ES-I3 (cell line): Measurements from ENCODE around the gene SEC14L5.
"Not testable (repeated sequence)": the region's sequence is repeated elsewhere in the genome, so short reads cannot be mapped to it uniquely, and the experiment has no call there.

Experiments used
- H3K36me3 ChIP-seq: 2 replicates; pipeline ENCODE4 v1.6.1; 2013; ENCODE audit warnings: mild to moderate bottlenecking, low read length, control low read depth, moderate library complexity; ENCODE audit not compliant: insufficient read depth
- H3K4me1 ChIP-seq: 2 replicates; pipeline ENCODE4 v1.6.1; 2013; ENCODE audit warnings: mild to moderate bottlenecking, control low read depth, low read length; ENCODE audit not compliant: insufficient read depth
- H3K9ac ChIP-seq: 2 replicates; pipeline ENCODE4 v1.6.1; 2013; ENCODE audit warnings: low read depth, mild to moderate bottlenecking, low read length, moderate library complexity
- H3K9me3 ChIP-seq: 2 replicates; pipeline ENCODE4 v1.6.1; 2013; ENCODE audit warnings: mild to moderate bottlenecking, low read length, moderate library complexity; ENCODE audit not compliant: control insufficient read depth, insufficient read depth

The SEC14L5 gene

DNA sequence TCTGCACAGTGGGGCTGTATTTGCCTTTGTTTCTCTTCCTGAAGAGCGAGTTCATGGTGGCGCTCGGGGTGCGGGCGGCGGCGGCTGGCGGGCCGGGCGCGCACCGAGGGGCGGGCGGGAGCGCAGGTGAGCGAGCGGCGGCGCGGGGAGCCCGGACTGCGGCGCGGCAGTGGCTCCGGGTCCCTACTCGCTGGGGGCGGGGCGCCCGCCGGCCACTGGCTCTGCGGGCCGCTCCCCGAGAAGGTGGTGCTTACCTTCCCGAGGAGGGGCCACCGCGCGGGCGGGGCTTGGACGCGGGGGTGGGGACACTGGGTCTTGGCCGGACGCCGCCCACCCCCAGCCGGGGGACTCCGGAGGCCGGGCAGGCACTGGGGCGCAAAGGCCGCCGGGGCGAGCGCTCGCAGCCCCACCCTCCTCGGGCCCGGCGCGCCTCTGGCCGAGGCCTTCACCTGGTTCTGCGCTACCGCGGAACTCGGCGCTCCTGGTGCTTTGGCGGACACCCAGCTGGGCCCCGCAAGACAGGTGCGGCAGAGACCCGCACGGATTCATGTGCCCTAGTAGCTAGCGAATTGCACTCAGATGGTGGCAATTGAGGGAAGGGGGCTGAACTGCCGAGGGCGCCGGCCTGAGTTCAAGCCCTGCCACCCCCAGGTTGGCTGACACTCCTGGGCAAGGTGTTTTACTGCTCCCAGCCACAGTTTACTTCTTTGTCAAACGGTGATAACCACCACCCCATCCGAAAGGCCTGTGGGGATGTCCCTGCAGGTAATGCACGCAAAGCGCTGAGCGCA lies 20.9 kb upstream of the SEC14L5 start, which contains the start of gene PPL:
Gene PPL (minus strand): TSS at position 158 of the 791 bp plus-strand sequence. CDS start 103 bp downstream, at position 55.
- H3K4me1 ChIP-seq, result peaks cover 14% of the 10 kb centered on the region
- peak within 1 kb of the TSS; percentile 68 for H3K9ac ChIP-seq
- H3K36me3 ChIP-seq, result no peaks in the 10 kb centered on the region; the same call in 1 of the 2 replicates
- H3K9me3 ChIP-seq, result no peaks in the 10 kb centered on the region

DNA sequence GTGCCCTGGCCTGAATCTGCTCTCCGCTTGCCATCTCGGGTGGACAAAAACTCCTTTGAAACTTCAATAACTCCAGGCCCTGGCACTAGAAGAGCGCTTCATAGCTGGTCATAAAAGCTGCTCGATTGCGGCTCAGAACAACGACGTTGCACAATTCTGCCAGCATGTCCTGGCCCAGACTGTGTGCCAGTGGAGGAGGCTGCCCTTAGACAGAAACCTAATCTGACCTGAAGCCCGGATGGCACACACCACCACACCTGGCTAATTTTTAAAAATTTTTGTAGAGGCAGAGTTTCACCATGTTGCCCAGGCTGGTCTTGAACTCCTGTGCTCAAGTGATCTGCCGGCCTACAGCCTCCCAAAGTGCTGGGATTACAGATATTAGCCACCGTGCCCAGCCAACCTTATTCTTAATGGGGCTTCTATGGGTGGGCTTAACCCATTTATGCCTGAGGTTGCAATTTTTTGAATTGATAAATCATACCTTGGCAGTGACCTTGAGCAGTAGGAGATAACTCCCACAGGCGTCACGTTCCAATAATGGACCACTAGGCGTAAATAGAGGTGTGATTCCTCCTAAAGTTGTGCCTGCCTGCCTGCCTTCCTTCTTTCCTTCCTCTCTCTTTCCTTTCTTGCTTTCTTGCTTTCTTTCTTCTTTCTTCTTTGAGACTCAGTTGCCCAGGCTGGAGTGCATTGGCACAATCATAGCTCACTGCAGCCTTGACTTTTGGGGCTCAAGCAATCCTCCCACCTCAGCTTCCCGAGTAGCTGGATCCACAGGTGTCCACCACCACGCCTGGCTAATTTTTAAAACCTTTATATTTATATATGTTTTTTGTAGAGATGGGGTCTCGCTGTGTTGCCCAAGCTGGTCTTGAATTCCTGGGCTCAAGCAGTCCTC lies 20.1 kb upstream of the SEC14L5 start:
- no peaks in the 10 kb centered on the region; the same call in 1 of the 2 replicates for H3K36me3 ChIP-seq
- H3K4me1 ChIP-seq, result peaks cover 19% of the 10 kb centered on the region
- no peaks in the 10 kb centered on the region for H3K9me3 ChIP-seq
- peak overlapping the region; percentile 48; the same call in 1 of the 2 replicates for H3K9ac ChIP-seq

DNA sequence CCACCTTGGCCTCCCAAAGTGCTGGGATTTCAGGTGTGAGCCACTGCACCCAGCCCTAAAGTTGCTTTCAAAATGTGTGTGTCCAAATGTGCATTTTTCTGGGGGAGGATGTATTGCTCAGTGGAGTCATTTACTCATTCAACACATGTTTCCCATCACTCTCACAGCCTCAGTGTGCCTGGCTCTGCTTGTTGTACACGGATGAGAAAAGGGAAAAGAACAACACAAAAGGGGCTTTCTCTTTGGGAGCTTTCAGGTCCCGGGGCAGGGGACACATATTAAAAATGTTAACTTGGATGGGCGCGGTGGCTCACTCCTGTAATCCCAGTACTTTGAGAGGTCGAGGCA lies 19.5 kb upstream of the SEC14L5 start:
- no peak overlapping the region for H3K9ac ChIP-seq
- peaks cover 22% of the 10 kb centered on the region for H3K4me1 ChIP-seq
- no peaks in the 10 kb centered on the region for H3K36me3 ChIP-seq
- no peaks in the 10 kb centered on the region for H3K9me3 ChIP-seq

DNA sequence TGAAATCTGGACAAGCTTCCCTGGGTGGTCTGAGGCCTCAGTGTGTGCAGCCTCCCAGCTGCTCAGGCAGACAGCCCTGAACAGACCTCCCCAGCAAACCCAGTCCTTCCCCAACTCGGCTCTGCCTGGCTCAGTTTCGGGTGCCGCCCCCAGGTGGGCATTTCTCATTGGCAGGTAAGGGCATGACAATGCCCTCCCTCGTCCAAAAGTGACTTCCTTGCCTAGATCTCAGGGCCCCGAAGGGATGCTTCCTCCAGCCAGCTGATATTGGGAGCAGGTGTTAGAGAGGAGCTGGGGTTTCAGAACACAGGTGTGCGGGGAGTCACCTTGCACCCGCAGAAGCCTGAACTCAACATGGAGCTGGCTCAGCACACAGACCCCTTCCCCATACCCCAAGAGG lies 17.4 kb upstream of the SEC14L5 start:
- Histone ChIP-seq H3K9ac (no peak overlapping the region), H3K9me3 (no peaks in the 10 kb centered on the region), H3K36me3 (no peaks in the 10 kb centered on the region), H3K4me1 (peaks cover 39% of the 10 kb centered on the region)

DNA sequence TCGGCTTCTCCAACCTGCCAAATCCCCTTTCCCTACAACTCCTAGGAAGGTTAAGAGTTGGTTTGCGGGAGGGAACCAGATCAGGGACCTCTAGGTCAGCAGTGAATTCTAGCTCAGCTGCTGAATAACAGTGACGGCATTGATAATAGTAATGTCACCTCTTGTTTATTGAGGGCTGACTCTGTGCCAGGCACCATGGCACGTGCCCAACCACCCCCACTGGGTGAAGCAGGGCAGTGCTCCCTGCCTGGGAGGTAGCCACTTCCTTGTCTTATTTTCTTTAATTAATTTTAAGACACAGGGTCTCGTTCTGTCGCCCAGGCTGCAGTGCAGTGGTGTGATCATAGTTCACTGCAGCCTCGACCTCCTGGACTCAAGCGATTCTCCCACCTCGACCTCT lies 15.6 kb upstream of the SEC14L5 start:
- no peaks in the 10 kb centered on the region for H3K36me3 ChIP-seq
- H3K4me1 ChIP-seq, result peaks cover 43% of the 10 kb centered on the region
- H3K9ac ChIP-seq, result no peak overlapping the region
- no peaks in the 10 kb centered on the region for H3K9me3 ChIP-seq

DNA sequence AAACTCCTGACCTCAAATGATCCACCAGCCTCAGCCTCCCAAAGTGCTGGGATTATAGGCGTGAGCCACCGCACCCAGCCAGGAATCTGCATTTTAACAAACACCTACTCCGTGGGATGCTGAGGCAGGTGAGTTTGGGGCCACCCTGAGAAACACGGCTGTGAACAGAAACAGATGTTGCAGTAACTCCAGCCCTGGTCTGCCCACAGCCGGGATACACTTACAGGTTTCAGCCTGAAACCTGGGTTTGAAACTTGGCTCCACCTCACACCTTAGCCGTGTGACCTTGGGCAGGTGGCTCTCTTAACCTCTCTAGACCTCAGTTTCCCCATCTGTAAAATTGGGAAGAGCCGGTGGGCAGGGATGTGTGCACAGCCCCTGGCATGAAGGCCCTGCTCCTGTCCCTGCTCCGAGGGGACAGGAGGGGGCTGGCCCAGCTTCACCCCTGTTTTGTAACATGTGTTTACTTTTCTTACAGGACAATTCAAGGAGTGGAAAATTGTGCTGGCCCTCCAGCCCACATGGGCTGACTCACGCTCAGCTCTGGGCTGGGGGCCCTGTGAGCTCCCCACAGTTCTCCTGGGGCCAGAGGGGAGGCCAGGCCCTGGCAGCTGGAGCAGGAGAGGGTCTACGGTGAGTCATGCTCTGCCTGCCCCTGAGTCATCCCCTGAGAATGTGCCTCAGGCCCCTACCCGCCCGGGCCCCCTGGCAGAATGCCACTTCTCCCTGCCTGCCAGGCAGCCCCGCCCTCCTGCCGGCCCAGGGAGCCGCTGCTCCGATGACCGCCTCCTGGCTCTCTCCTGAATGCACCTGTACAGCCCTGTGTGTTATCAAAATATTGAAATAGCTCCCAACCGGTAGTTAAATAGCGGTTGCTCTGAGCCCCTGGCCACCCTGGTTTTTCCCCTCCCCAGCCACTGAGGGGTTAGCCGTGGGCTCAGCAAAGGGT lies 13.5 kb upstream of the SEC14L5 start:
- Histone ChIP-seq H3K9ac (peak overlapping the region; percentile 24; the same call in 1 of the 2 replicates), H3K9me3 (no peaks in the 10 kb centered on the region), H3K36me3 (no peaks in the 10 kb centered on the region), H3K4me1 (peaks cover 60% of the 10 kb centered on the region)

DNA sequence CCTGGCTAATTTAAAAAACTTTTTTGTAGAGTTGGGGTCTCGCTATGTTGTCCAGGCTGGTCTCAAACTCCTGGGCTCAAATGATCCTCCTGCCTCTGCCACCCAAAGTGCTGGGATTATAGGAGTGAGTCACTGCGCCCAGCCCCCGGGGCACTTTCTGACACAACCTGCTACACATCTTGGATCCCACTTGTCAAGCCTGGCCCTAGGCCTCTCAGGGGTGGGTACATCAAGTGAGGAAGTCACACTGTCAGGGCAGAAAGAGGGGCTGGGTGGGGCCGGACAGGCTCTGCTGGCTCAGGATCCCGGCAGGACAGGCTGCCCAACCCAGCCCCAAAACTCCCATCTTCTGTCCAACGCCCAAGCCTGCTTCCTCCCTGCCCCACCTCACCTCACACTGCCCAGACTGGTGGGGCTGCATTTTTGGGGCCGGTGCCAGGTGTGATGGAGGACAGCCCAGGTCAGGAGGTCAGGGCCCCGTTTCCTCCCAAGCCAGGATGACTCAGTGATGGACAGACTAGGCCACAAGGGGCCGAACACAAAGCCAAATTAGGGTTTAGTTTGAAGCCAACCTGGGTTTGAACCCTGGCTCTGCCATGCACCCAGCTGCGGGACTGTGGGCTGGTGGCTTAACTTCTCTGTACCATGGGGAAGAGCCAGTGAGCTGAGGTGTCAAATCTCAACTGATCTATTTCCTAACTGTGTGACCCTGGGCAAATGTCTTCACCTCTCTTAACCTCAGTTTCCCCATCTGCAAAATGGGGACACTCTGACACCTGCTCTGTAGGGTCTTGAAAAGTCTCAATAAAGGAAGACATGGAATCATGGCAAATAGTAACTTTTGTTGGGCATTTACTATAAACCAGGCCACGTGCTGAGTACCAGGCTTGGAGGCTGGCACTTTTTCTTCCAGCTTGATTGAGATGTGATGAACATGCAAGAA lies 12.3 kb upstream of the SEC14L5 start:
- H3K9ac ChIP-seq, result no peak overlapping the region

DNA sequence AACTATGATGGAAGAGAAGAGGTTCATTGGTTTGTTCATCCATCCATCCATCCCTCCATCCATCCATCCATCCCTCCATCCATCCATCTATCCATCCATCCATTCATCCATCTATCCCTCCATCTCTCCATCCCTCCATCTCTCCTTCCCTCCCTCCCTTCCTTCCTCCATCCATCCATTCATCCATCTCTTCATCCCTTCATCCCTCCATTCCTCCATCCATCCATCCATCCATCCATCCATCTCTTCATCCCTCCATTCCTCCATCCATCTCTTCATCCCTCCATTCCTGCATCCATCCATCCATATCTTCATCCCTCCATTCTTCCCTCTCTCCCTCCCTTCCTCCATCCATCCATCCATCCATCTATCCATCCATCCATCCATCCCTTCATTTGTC lies 11.2 kb upstream of the SEC14L5 start:
- no peaks in the 10 kb centered on the region for H3K9me3 ChIP-seq
- no peaks in the 10 kb centered on the region for H3K36me3 ChIP-seq
- no peak overlapping the region for H3K9ac ChIP-seq
- H3K4me1 ChIP-seq, result peaks cover 53% of the 10 kb centered on the region

More for the DNA sequence above, 12.3 kb upstream of the SEC14L5 start:
- Histone ChIP-seq H3K36me3 (no peaks in the 10 kb centered on the region), H3K9me3 (no peaks in the 10 kb centered on the region), H3K4me1 (peaks cover 58% of the 10 kb centered on the region)

DNA sequence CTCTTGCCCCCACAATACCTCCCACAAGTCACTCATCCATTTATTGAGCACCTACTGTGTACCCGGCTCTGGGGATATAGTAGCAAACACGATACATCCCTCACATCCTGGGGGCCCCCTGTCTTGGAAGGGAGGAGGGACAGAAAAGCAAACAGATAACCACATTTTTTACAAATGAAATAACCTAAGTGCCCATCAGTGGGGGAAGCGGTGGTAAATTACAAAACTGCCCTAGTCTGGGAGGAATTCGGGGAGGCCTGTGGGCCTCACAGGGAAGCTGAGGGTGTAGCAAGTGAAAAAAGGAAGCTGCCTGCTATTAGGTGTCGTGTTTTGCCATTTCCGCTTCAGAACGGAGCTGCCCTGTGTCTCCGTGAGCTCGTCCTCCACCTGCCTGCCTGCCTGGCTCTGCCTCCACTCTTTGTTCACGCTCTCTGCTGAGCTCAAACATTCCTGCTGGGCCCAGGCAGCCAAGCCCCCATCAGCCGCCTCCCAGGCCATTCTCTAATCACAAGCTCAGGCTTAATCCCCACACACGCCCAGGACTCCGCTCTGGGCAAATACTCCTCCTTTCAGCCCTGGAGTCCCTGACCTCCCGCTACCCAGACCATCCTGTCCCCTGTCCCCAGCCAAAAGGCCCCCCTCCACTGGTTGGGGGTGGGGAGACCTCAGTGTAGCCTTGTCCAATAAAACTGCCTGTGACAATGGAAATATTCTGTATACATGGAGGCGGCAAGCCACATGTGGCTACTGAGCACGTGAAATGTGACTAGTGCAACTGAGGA lies 10.2 kb upstream of the SEC14L5 start:
- H3K9ac ChIP-seq, result 0 out of 2 replicates have a peak overlapping the region, but pooled peaks have one; percentile 11
- no peaks in the 10 kb centered on the region for H3K36me3 ChIP-seq
- H3K9me3 ChIP-seq, result no peaks in the 10 kb centered on the region
- peaks cover 48% of the 10 kb centered on the region for H3K4me1 ChIP-seq

DNA sequence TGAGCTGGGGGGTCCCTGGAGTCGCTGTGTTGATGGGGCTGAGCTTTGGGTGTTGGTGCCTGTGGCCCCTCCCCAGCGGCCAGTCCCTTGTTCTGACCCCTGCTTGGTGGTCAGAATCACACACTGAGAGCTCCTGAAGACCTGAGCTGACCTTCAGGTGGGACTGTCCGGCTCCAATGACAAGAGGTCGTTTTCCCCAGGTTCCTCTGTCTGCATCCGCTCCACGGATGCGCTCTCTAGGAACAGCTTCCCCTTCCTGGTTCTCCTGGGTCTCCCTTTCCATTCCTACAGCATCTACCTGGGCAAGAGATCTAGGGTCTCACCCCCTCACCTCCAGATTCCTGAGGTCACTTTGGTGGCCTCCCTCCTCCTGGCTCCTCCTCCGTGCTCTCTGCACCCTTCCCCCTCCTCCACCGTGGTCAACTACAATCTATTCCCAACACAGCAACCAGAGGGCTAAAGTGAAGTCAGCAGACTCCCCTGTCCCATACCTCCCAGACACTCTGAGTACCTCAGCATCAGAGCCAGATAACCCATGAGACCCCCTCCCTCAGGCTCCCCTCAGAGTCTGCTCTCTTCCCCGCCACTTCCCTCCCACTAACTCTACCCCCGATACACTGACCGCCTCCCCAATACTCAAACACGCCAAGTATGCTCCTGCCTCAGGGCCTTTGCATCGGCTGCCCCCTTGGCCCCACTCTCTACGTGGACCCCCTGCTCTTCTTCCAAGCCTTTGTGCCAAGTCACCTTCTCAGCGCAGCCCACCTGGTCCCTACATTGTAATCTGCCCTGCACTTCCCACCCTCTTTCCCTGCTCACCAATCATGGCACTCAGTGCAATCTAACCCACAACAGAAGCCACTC lies 9.0 kb upstream of the SEC14L5 start:
- Histone ChIP-seq H3K9ac (no peak overlapping the region), H3K36me3 (no peaks in the 10 kb centered on the region), H3K9me3 (no peaks in the 10 kb centered on the region), H3K4me1 (peaks cover 41% of the 10 kb centered on the region)

DNA sequence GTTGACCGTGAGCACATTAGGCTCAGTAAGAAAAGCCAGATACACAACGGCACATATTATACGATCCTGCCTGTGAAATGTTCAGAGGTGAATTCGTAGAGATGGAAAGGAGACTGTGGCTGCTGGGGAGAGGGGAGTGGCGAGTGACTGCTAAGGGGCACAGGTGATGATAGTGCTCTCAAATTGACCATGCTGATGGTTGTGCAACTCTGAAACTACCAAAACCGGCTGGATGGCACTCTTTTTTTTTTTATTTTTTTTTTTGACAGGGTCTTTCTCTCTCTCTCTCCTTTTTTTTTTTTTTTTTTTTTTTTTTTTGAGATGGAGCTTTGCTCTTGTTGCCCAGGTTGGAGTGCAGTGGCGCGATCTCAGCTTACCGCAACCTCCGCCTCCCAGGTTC lies 8.1 kb upstream of the SEC14L5 start:
- no peaks in the 10 kb centered on the region for H3K9me3 ChIP-seq
- peaks cover 34% of the 10 kb centered on the region for H3K4me1 ChIP-seq
- no peaks in the 10 kb centered on the region for H3K36me3 ChIP-seq
- H3K9ac ChIP-seq, result no peak overlapping the region

DNA sequence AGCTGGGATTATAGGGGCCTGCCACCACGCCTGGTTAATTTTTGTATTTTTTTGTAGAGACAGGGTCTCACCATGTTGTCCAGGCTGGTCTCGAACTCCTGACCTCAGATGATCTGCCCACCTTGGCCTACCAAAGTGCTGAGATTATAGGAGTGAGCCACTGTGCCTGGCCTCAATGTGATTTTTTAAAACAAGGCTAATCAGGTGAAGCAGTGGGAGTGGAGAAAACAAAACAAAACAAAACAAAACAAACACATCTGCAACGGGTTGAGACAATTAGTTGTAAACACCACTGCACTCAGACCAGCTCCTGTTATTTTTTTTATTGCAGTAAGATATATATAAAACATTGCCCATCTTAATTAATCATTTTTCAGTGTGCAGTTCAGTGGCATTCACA lies 6.5 kb upstream of the SEC14L5 start:
- not testable (repeated sequence) for H3K9ac ChIP-seq, H3K36me3 ChIP-seq, H3K9me3 ChIP-seq
- H3K4me1 ChIP-seq, result peaks cover 26% of the 10 kb centered on the region
